GM23338 (cell line): ENCODE results near the gene PFKFB3. TPM values are rescaled to one million over a fixed set of nuclear protein-coding genes. Genes with fewer than 3 reads are reported as not detected.

Experiments used
- ATAC-seq: fragments of 200-7000 bp; cut with Tn5 transposase; 3 replicates; pipeline ENCODE4 v1.9.1; 2020
- DNase-seq: peaks from one replicate; pipeline ENCODE4 v3.0.0-alpha.2; 2015; ENCODE audit warnings: low spot score
- H2AFZ ChIP-seq: fragments of 200-600 bp; sonication (generic); 2 replicates; pipeline ENCODE4 v1.8.0; 2016; ENCODE audit warnings: antibody characterized with exemption, mild to moderate bottlenecking, moderate library complexity
- H3F3A ChIP-seq: fragments of 200-600 bp; sonication (generic); replicated peaks from 2 replicates; pipeline ENCODE4 v1.8.0; 2017; ENCODE audit warnings: antibody characterized with exemption, mixed run types, low read depth
- H3K27ac ChIP-seq: fragments of 200-600 bp; sonication (generic); 2 replicates; pipeline ENCODE4 v1.6.1; 2016; ENCODE audit warnings: low read depth
- H3K27me3 ChIP-seq: fragments of 200-600 bp; sonication (generic); 2 replicates; pipeline ENCODE4 v1.8.0; 2016; ENCODE audit warnings: mild to moderate bottlenecking, mixed run types, moderate library complexity; ENCODE audit not compliant: insufficient read depth
- H3K36me3 ChIP-seq: fragments of 200-600 bp; sonication (generic); 2 replicates; pipeline ENCODE4 v1.8.0; 2016; ENCODE audit warnings: mild to moderate bottlenecking; ENCODE audit not compliant: insufficient read depth
- H3K4me1 ChIP-seq: fragments of 200-600 bp; sonication (generic); 2 replicates; pipeline ENCODE4 v1.8.0; 2016; ENCODE audit warnings: mild to moderate bottlenecking, moderate library complexity; ENCODE audit not compliant: insufficient read depth
- H3K4me2 ChIP-seq: fragments of 200-600 bp; sonication (generic); 2 replicates; pipeline ENCODE4 v1.7.1; 2017; ENCODE audit warnings: mixed run types
- H3K4me3 ChIP-seq: fragments of 200-600 bp; sonication (generic); 2 replicates; pipeline ENCODE4 v1.6.1; 2016; ENCODE audit warnings: mixed run types
- H3K79me2 ChIP-seq: fragments of 200-600 bp; sonication (generic); replicated peaks from 2 replicates; pipeline ENCODE4 v1.8.0; 2017; ENCODE audit warnings: mild to moderate bottlenecking; ENCODE audit not compliant: insufficient read depth
- H3K9me2 ChIP-seq: fragments of 200-600 bp; sonication (generic); 2 replicates; pipeline ENCODE4 v1.8.0; 2017; ENCODE audit not compliant: insufficient read depth
- H4K20me1 ChIP-seq: fragments of 200-600 bp; sonication (generic); replicated peaks from 2 replicates; pipeline ENCODE4 v1.8.0; 2017; ENCODE audit warnings: mild to moderate bottlenecking; ENCODE audit not compliant: insufficient read depth
- H3K27ac Mint-ChIP-seq: 2 replicates; pipeline ENCODE4 v1.8.0; 2020; ENCODE audit warnings: inconsistent platforms, mild to moderate bottlenecking, moderate library complexity, mixed read lengths
- H3K27me3 Mint-ChIP-seq: 3 replicates; pipeline ENCODE4 v1.8.0; 2022; ENCODE audit warnings: low read depth, mild to moderate bottlenecking, moderate library complexity, mixed read lengths, inconsistent platforms; ENCODE audit not compliant: insufficient read depth, poor library complexity
- H3K36me3 Mint-ChIP-seq: 3 replicates; pipeline ENCODE4 v1.8.0; 2021; ENCODE audit warnings: low read depth, mild to moderate bottlenecking, inconsistent platforms, moderate library complexity, mixed read lengths
- H3K4me1 Mint-ChIP-seq: 3 replicates; pipeline ENCODE4 v1.8.0; 2020; ENCODE audit warnings: mild to moderate bottlenecking, inconsistent platforms, mixed read lengths
- H3K4me3 Mint-ChIP-seq: 3 replicates; pipeline ENCODE4 v1.8.0; 2021; ENCODE audit warnings: moderate library complexity, mild to moderate bottlenecking, inconsistent platforms, mixed read lengths
- H3K9me3 Mint-ChIP-seq: 3 replicates; pipeline ENCODE4 v1.8.0; 2020; ENCODE audit warnings: moderate library complexity, mild to moderate bottlenecking, inconsistent platforms, mixed read lengths
- CREB1 ChIP-seq: fragments of 250-450 bp; sonication (Bioruptor Pico); IDR thresholded peaks from 2 replicates; pipeline ENCODE4 v1.5.0; 2020; ENCODE audit warnings: low read depth, mild to moderate bottlenecking, moderate library complexity
- EZH2 ChIP-seq: fragments of 200-600 bp; sonication (generic); IDR thresholded peaks from one replicate; pipeline ENCODE4 v1.8.0; 2017; ENCODE audit warnings: antibody characterized with exemption, mild to moderate bottlenecking, low read depth; ENCODE audit not compliant: unreplicated experiment
- EZH2phosphoT487 ChIP-seq: fragments of 200-600 bp; sonication (generic); IDR thresholded peaks from one replicate; pipeline ENCODE4 v1.8.1; 2018; ENCODE audit warnings: antibody characterized with exemption; ENCODE audit not compliant: unreplicated experiment
- JUNB ChIP-seq: IDR thresholded peaks from one replicate; pipeline ENCODE4 v1.6.1; 2016; ENCODE audit warnings: antibody characterized with exemption; ENCODE audit not compliant: unreplicated experiment
- NANOG ChIP-seq: IDR thresholded peaks from 2 replicates; pipeline ENCODE4 v1.6.1; 2016; ENCODE audit warnings: antibody characterized with exemption, borderline replicate concordance
- POLR2AphosphoS5 ChIP-seq: IDR thresholded peaks from 2 replicates; pipeline ENCODE4 v1.6.1; 2016; ENCODE audit warnings: antibody characterized with exemption, low read depth
- STAT1 ChIP-seq: IDR thresholded peaks from one replicate; pipeline ENCODE4 v1.6.1; 2016; ENCODE audit warnings: antibody characterized with exemption; ENCODE audit not compliant: unreplicated experiment
- ZNF114 ChIP-seq: fragments of 250-450 bp; sonication (Bioruptor Pico); IDR thresholded peaks from 2 replicates; pipeline ENCODE4 v1.5.0; 2020; ENCODE audit warnings: mild to moderate bottlenecking, moderate library complexity
- ZNF331 ChIP-seq: fragments of 250-450 bp; sonication (Bioruptor Pico); IDR thresholded peaks from 2 replicates; pipeline ENCODE4 v1.5.0; 2020; ENCODE audit warnings: low read depth, mild to moderate bottlenecking, moderate library complexity
- polyA plus RNA-seq: library from polyadenylated mRNA; unstranded; fragments of >200 nt; fragmentation: Nextera tagmentation; extraction: Ambion mirVana; gene quantifications from 2 replicates; pipeline ENCODE4 v1.2.1, GENCODE V29; 2016
- total RNA-seq: library from RNA; depleted of rRNA; stranded (reverse); fragments of >200 nt; shearing (Covaris generic); gene quantifications from 2 replicates; pipeline ENCODE4 v1.2.3, GENCODE V29; 2014
- TF ChIP-seq, protein P1 (sequence below): fragments of 250-450 bp; sonication (Bioruptor Pico); IDR thresholded peaks from 2 replicates; pipeline ENCODE4 v1.5.0; 2020; ENCODE audit warnings: mild to moderate bottlenecking, moderate library complexity
- TF ChIP-seq, protein P2 (sequence below): IDR thresholded peaks from 2 replicates; pipeline ENCODE4 v1.6.1; 2016; ENCODE audit warnings: antibody characterized with exemption
- TF ChIP-seq, protein P3 (sequence below), 2 experiments: fragments of 200-600 bp in 1 of 2; sonication (generic) in 1 of 2; conservative IDR thresholded peaks; 2 replicates each; pipeline versions ENCODE4 v1.5.1 to v1.6.1; 2016 to 2017; ENCODE audit warnings: antibody characterized with exemption in 2 of 2, low read depth in 2 of 2, mild to moderate bottlenecking in 2 of 2, moderate library complexity in 1 of 2
- TF ChIP-seq, protein P4 (sequence below): IDR thresholded peaks from one replicate; pipeline ENCODE4 v1.6.1; 2018; ENCODE audit warnings: antibody characterized with exemption; ENCODE audit not compliant: unreplicated experiment

The PFKFB3 gene
- total and polyA plus RNA-seq, 2 experiments from 2014 or later, result 9.5 to 26.8 TPM

DNA sequence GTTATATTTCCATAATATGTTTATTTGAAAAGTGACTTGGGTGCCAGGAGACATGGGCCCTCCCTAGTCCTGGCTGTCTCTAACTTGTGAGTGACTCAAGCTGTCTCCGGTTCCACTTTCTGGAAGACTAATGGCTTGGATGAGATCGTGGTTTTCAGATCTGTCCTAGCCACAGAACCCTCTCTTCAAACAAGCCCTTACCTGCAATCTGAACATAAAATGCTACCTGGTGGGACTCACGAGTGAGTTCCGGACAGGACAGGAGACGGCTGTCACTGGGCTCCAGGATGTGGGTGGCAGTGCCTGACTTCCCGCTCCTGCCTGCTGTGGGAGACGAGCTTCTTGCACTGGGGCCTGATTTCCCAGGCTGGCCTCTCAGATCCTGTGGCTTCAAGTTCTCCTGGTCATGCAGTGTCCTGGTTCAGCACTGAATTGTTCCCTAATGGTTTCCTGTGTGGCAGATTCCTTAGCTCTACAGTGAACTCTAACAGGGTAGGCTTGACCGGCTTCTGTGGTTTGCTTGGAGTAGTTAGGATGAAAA is 26.0 kb upstream of the PFKFB3 start:
- peaks cover 17% of the 10 kb centered on the region for H3K27me3 Mint-ChIP-seq
- H3K27ac Mint-ChIP-seq, result no peak overlapping the region
- no peak overlapping the region for H3K4me3 Mint-ChIP-seq
- Histone ChIP-seq H3K9me2 (no peaks in the 10 kb centered on the region), H3K36me3 (no peaks in the 10 kb centered on the region), H4K20me1 (peaks cover 24% of the 10 kb centered on the region), H3F3A (0 out of 2 replicates have a peak, but pooled peaks cover 5% of the 10 kb centered on the region), H3K27ac (no peak overlapping the region), H3K4me3 (no peak overlapping the region), H3K27me3 (no peaks in the 10 kb centered on the region), H2AFZ (no peak overlapping the region), H3K4me1 (no peaks in the 10 kb centered on the region), H3K79me2 (peaks cover 10% of the 10 kb centered on the region; the same call in 1 of the 2 replicates), H3K4me2 (no peak overlapping the region)
- ATAC-seq (no peak), DNase-seq (no peak)
- peaks cover 4% of the 10 kb centered on the region for H3K36me3 Mint-ChIP-seq
- H3K4me1 Mint-ChIP-seq, result peaks cover 14% of the 10 kb centered on the region
- TF ChIP-seq JUNB, result no peak
- TF ChIP-seq, protein P1, sequence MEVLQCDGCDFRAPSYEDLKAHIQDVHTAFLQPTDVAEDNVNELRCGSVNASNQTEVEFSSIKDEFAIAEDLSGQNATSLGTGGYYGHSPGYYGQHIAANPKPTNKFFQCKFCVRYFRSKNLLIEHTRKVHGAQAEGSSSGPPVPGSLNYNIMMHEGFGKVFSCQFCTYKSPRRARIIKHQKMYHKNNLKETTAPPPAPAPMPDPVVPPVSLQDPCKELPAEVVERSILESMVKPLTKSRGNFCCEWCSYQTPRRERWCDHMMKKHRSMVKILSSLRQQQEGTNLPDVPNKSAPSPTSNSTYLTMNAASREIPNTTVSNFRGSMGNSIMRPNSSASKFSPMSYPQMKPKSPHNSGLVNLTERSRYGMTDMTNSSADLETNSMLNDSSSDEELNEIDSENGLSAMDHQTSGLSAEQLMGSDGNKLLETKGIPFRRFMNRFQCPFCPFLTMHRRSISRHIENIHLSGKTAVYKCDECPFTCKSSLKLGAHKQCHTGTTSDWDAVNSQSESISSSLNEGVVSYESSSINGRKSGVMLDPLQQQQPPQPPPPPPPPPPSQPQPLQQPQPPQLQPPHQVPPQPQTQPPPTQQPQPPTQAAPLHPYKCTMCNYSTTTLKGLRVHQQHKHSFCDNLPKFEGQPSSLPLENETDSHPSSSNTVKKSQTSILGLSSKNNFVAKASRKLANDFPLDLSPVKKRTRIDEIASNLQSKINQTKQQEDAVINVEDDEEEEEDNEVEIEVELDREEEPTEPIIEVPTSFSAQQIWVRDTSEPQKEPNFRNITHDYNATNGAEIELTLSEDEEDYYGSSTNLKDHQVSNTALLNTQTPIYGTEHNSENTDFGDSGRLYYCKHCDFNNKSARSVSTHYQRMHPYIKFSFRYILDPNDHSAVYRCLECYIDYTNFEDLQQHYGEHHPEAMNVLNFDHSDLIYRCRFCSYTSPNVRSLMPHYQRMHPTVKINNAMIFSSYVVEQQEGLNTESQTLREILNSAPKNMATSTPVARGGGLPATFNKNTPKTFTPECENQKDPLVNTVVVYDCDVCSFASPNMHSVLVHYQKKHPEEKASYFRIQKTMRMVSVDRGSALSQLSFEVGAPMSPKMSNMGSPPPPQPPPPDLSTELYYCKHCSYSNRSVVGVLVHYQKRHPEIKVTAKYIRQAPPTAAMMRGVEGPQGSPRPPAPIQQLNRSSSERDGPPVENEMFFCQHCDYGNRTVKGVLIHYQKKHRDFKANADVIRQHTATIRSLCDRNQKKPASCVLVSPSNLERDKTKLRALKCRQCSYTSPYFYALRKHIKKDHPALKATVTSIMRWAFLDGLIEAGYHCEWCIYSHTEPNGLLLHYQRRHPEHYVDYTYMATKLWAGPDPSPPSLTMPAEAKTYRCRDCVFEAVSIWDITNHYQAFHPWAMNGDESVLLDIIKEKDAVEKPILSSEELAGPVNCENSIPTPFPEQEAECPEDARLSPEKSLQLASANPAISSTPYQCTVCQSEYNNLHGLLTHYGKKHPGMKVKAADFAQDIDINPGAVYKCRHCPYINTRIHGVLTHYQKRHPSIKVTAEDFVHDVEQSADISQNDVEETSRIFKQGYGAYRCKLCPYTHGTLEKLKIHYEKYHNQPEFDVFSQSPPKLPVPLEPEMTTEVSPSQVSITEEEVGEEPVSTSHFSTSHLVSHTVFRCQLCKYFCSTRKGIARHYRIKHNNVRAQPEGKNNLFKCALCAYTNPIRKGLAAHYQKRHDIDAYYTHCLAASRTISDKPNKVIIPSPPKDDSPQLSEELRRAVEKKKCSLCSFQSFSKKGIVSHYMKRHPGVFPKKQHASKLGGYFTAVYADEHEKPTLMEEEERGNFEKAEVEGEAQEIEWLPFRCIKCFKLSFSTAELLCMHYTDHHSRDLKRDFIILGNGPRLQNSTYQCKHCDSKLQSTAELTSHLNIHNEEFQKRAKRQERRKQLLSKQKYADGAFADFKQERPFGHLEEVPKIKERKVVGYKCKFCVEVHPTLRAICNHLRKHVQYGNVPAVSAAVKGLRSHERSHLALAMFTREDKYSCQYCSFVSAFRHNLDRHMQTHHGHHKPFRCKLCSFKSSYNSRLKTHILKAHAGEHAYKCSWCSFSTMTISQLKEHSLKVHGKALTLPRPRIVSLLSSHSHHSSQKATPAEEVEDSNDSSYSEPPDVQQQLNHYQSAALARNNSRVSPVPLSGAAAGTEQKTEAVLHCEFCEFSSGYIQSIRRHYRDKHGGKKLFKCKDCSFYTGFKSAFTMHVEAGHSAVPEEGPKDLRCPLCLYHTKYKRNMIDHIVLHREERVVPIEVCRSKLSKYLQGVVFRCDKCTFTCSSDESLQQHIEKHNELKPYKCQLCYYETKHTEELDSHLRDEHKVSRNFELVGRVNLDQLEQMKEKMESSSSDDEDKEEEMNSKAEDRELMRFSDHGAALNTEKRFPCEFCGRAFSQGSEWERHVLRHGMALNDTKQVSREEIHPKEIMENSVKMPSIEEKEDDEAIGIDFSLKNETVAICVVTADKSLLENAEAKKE (CRISPR knock-in tag), result no peak
- no peak for TF ChIP-seq ZNF331 (CRISPR knock-in tag)
- no peak for TF ChIP-seq NANOG
- TF ChIP-seq, protein P2, sequence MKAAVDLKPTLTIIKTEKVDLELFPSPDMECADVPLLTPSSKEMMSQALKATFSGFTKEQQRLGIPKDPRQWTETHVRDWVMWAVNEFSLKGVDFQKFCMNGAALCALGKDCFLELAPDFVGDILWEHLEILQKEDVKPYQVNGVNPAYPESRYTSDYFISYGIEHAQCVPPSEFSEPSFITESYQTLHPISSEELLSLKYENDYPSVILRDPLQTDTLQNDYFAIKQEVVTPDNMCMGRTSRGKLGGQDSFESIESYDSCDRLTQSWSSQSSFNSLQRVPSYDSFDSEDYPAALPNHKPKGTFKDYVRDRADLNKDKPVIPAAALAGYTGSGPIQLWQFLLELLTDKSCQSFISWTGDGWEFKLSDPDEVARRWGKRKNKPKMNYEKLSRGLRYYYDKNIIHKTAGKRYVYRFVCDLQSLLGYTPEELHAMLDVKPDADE, result no peak
- no peak for TF ChIP-seq POLR2AphosphoS5
- no peak for TF ChIP-seq ZNF114 (CRISPR knock-in tag)
- no peak for TF ChIP-seq STAT1
- no peak for TF ChIP-seq EZH2
- TF ChIP-seq, protein P3, sequence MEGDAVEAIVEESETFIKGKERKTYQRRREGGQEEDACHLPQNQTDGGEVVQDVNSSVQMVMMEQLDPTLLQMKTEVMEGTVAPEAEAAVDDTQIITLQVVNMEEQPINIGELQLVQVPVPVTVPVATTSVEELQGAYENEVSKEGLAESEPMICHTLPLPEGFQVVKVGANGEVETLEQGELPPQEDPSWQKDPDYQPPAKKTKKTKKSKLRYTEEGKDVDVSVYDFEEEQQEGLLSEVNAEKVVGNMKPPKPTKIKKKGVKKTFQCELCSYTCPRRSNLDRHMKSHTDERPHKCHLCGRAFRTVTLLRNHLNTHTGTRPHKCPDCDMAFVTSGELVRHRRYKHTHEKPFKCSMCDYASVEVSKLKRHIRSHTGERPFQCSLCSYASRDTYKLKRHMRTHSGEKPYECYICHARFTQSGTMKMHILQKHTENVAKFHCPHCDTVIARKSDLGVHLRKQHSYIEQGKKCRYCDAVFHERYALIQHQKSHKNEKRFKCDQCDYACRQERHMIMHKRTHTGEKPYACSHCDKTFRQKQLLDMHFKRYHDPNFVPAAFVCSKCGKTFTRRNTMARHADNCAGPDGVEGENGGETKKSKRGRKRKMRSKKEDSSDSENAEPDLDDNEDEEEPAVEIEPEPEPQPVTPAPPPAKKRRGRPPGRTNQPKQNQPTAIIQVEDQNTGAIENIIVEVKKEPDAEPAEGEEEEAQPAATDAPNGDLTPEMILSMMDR (conservative IDR thresholded peaks at IDR 0.05; ENCODE audit: low read depth in 2 of 2), result no peak
- TF ChIP-seq, protein P4, sequence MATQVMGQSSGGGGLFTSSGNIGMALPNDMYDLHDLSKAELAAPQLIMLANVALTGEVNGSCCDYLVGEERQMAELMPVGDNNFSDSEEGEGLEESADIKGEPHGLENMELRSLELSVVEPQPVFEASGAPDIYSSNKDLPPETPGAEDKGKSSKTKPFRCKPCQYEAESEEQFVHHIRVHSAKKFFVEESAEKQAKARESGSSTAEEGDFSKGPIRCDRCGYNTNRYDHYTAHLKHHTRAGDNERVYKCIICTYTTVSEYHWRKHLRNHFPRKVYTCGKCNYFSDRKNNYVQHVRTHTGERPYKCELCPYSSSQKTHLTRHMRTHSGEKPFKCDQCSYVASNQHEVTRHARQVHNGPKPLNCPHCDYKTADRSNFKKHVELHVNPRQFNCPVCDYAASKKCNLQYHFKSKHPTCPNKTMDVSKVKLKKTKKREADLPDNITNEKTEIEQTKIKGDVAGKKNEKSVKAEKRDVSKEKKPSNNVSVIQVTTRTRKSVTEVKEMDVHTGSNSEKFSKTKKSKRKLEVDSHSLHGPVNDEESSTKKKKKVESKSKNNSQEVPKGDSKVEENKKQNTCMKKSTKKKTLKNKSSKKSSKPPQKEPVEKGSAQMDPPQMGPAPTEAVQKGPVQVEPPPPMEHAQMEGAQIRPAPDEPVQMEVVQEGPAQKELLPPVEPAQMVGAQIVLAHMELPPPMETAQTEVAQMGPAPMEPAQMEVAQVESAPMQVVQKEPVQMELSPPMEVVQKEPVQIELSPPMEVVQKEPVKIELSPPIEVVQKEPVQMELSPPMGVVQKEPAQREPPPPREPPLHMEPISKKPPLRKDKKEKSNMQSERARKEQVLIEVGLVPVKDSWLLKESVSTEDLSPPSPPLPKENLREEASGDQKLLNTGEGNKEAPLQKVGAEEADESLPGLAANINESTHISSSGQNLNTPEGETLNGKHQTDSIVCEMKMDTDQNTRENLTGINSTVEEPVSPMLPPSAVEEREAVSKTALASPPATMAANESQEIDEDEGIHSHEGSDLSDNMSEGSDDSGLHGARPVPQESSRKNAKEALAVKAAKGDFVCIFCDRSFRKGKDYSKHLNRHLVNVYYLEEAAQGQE, result no peak
- no peak for TF ChIP-seq EZH2phosphoT487
- TF ChIP-seq CREB1, result no peak
- no peaks in the 10 kb centered on the region for H3K9me3 Mint-ChIP-seq
